HEK293 (cell line): ENCODE measurements around the gene POC5.

ENCODE experiments used
- CTCF ChIA-PET: fragments of 350-600 bp; formaldehyde crosslinking; extraction: SDS; loops from one replicate; lab custom pipeline; 2021; ENCODE audit warnings: antibody characterized with exemption; lab: Yijun Ruan, JAX
- POLR2A ChIA-PET: fragments of 300-600 bp; formaldehyde crosslinking; extraction: SDS; loops from one replicate; lab custom pipeline; 2020; ENCODE audit warnings: antibody characterized with exemption, inconsistent platforms; lab: Yijun Ruan, JAX
- H3K27ac ChIP-seq: fragments of 200-500 bp; sonication (Bioruptor generic); 2 replicates; pipeline ENCODE4 v1.5.1; 2014; ENCODE audit warnings: low read depth, low read length, control low read depth, inconsistent platforms; ENCODE audit errors: extremely low read depth
- H3K36me3 ChIP-seq, 2 experiments: fragments of 200-500 bp in 1 of 2; sonication (Bioruptor generic) in 1 of 2; 1 replicate in 1 of 2; 2 replicates in 1 of 2; pipeline ENCODE4 v1.5.1; 2014 to 2017; ENCODE audit warnings: inconsistent platforms in 2 of 2, low read length in 2 of 2; ENCODE audit not compliant: control insufficient read depth in 2 of 2, insufficient read depth in 1 of 2
- H3K4me1 ChIP-seq: fragments of 200-500 bp; sonication (Bioruptor generic); 2 replicates; pipeline ENCODE4 v1.5.1; 2014; ENCODE audit warnings: mild to moderate bottlenecking, low read length, inconsistent platforms; ENCODE audit not compliant: control insufficient read depth, insufficient read depth
- H3K4me3 ChIP-seq: 2 replicates; pipeline ENCODE4 v1.5.1; 2011; ENCODE audit warnings: low read depth, mild to moderate bottlenecking, control low read depth, low read length, moderate library complexity
- H3K9me3 ChIP-seq: fragments of 200-500 bp; sonication (Bioruptor generic); 2 replicates; pipeline ENCODE4 v1.5.1; 2014; ENCODE audit warnings: low read depth, low read length, inconsistent platforms; ENCODE audit not compliant: control insufficient read depth, insufficient read depth
- OVOL3 ChIP-seq: fragments of 450-650 bp; formaldehyde crosslinking; IDR thresholded peaks from 2 replicates; pipeline ENCODE4 v1.5.1; 2016; ENCODE audit warnings: missing biosample characterization, missing genetic modification characterization
- PRDM1 ChIP-seq: fragments of 450-650 bp; formaldehyde crosslinking; IDR thresholded peaks from 2 replicates; pipeline ENCODE4; 2016; ENCODE audit warnings: missing biosample characterization, missing genetic modification characterization
- SETDB1 ChIP-seq: IDR thresholded peaks from one replicate; pipeline ENCODE4 v1.6.1; 2017; ENCODE audit warnings: mild to moderate bottlenecking, low read length, moderate library complexity, mixed read lengths; ENCODE audit not compliant: insufficient read length
- YY2 ChIP-seq: fragments of 450-650 bp; formaldehyde crosslinking; IDR thresholded peaks from 2 replicates; pipeline ENCODE4 v1.5.1; 2016; ENCODE audit warnings: missing biosample characterization, missing genetic modification characterization
- ZBTB1 ChIP-seq: fragments of 450-650 bp; formaldehyde crosslinking; IDR thresholded peaks from 2 replicates; pipeline ENCODE4 v1.5.1; 2016; ENCODE audit warnings: missing biosample characterization, missing genetic modification characterization
- ZBTB48 ChIP-seq: fragments of 450-650 bp; formaldehyde crosslinking; IDR thresholded peaks from 2 replicates; pipeline ENCODE4 v1.5.1; 2016; ENCODE audit warnings: missing biosample characterization, missing genetic modification characterization
- ZNF112 ChIP-seq: fragments of 450-650 bp; formaldehyde crosslinking; IDR thresholded peaks from 2 replicates; pipeline ENCODE4 v1.5.0; 2017; ENCODE audit warnings: missing biosample characterization, missing genetic modification characterization
- ZNF2 ChIP-seq: fragments of 450-650 bp; formaldehyde crosslinking; IDR thresholded peaks from 2 replicates; pipeline ENCODE4 v1.5.1; 2016; ENCODE audit warnings: missing biosample characterization, missing genetic modification characterization
- ZNF24 ChIP-seq: fragments of 450-650 bp; formaldehyde crosslinking; IDR thresholded peaks from 2 replicates; pipeline ENCODE4 v1.5.1; 2016; ENCODE audit warnings: missing biosample characterization, missing genetic modification characterization
- ZNF248 ChIP-seq: fragments of 450-650 bp; formaldehyde crosslinking; IDR thresholded peaks from 2 replicates; pipeline ENCODE4 v1.5.1; 2017; ENCODE audit warnings: missing biosample characterization, missing genetic modification characterization
- ZNF266 ChIP-seq: fragments of 450-650 bp; formaldehyde crosslinking; IDR thresholded peaks from 2 replicates; pipeline ENCODE4 v1.5.1; 2016; ENCODE audit warnings: missing biosample characterization, missing genetic modification characterization, low read depth
- ZNF311 ChIP-seq: fragments of 450-650 bp; formaldehyde crosslinking; IDR thresholded peaks from 2 replicates; pipeline ENCODE4 v1.5.1; 2017; ENCODE audit warnings: missing biosample characterization, missing genetic modification characterization, borderline replicate concordance
- ZNF366 ChIP-seq: fragments of 450-650 bp; formaldehyde crosslinking; conservative IDR thresholded peaks from 2 replicates; pipeline ENCODE4 v1.5.1; 2016; ENCODE audit warnings: missing biosample characterization, missing genetic modification characterization
- ZNF394 ChIP-seq: fragments of 450-650 bp; formaldehyde crosslinking; IDR thresholded peaks from 2 replicates; pipeline ENCODE4 v1.5.1; 2016; ENCODE audit warnings: missing biosample characterization, missing genetic modification characterization, mild to moderate bottlenecking, moderate library complexity, borderline replicate concordance
- ZNF529 ChIP-seq: fragments of 450-650 bp; formaldehyde crosslinking; IDR thresholded peaks from 2 replicates; pipeline ENCODE4 v1.5.1; 2017; ENCODE audit warnings: missing genetic modification characterization, missing biosample characterization; ENCODE audit not compliant: insufficient replicate concordance
- ZNF747 ChIP-seq: fragments of 450-650 bp; formaldehyde crosslinking; IDR thresholded peaks from 2 replicates; pipeline ENCODE4 v1.5.1; 2016; ENCODE audit warnings: missing biosample characterization, missing genetic modification characterization
- ZNF792 ChIP-seq: fragments of 450-650 bp; formaldehyde crosslinking; IDR thresholded peaks from 2 replicates; pipeline ENCODE4 v1.5.1; 2016; ENCODE audit warnings: missing biosample characterization, missing genetic modification characterization
- ZSCAN16 ChIP-seq: fragments of 450-650 bp; formaldehyde crosslinking; IDR thresholded peaks from 2 replicates; pipeline ENCODE4 v1.5.1; 2016; ENCODE audit warnings: missing biosample characterization, missing genetic modification characterization
- TF ChIP-seq, protein P1 (sequence below): fragments of 450-650 bp; formaldehyde crosslinking; IDR thresholded peaks from 2 replicates; pipeline ENCODE4 v1.5.1; 2016; ENCODE audit warnings: missing biosample characterization, missing genetic modification characterization
- TF ChIP-seq, protein P2 (sequence below): fragments of 450-650 bp; formaldehyde crosslinking; IDR thresholded peaks from 2 replicates; pipeline ENCODE4 v1.5.0; 2017; ENCODE audit warnings: missing biosample characterization, missing genetic modification characterization, borderline replicate concordance
- TF ChIP-seq, protein P3 (sequence below): fragments of 450-650 bp; formaldehyde crosslinking; IDR thresholded peaks from 2 replicates; pipeline ENCODE4 v1.5.1; 2016; ENCODE audit warnings: missing biosample characterization, missing genetic modification characterization
- TF ChIP-seq, protein P4 (sequence below): fragments of 450-650 bp; formaldehyde crosslinking; IDR thresholded peaks from 2 replicates; pipeline ENCODE4 v1.5.1; 2016; ENCODE audit warnings: missing biosample characterization, missing genetic modification characterization, borderline replicate concordance
- TF ChIP-seq, protein P5 (sequence below): fragments of 450-650 bp; formaldehyde crosslinking; IDR thresholded peaks from 2 replicates; pipeline ENCODE4 v1.5.1; 2016; ENCODE audit warnings: missing biosample characterization, missing genetic modification characterization

The POC5 gene

DNA sequence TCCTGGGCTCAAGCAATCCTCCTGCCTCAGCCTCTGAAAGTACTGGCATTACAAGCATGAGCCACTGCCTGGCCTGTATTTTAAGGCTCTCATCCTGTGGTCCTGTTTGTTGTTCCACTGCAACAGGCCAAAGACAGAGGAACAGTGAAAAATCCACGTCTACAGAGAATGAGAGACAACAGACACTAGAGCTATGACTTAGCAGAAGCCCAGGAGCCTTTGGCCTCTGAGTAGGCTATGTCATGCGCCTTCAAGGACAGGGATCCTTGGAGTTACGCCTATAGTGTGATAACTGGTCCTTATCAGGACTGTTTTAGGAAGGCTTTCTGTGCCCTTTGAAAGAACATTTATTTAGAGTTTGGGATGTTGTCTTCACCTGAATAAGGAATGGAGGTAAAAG lies 10.5 kb downstream of the POC5 start:
- CTCF ChIA-PET, result interaction anchor here (0.5 to 1.1 kb wide), 2 partner anchors 186 to 464 kb away, joined by 3 read pairs; no protein-coding TSS in a partner anchor
- H3K4me3 ChIP-seq, result no peak overlapping the region
- TF ChIP-seq ZNF248, result no peak
- TF ChIP-seq ZNF2 (tag by site-specific recombination), result no peak
- TF ChIP-seq ZNF311 (tag by site-specific recombination), result no peak
- TF ChIP-seq YY2 (tag by site-specific recombination), result no peak
- TF ChIP-seq ZNF529, result no peak
- TF ChIP-seq ZSCAN16 (tag by site-specific recombination), result no peak
- TF ChIP-seq ZNF792 (tag by site-specific recombination), result no peak
- TF ChIP-seq, protein P1, sequence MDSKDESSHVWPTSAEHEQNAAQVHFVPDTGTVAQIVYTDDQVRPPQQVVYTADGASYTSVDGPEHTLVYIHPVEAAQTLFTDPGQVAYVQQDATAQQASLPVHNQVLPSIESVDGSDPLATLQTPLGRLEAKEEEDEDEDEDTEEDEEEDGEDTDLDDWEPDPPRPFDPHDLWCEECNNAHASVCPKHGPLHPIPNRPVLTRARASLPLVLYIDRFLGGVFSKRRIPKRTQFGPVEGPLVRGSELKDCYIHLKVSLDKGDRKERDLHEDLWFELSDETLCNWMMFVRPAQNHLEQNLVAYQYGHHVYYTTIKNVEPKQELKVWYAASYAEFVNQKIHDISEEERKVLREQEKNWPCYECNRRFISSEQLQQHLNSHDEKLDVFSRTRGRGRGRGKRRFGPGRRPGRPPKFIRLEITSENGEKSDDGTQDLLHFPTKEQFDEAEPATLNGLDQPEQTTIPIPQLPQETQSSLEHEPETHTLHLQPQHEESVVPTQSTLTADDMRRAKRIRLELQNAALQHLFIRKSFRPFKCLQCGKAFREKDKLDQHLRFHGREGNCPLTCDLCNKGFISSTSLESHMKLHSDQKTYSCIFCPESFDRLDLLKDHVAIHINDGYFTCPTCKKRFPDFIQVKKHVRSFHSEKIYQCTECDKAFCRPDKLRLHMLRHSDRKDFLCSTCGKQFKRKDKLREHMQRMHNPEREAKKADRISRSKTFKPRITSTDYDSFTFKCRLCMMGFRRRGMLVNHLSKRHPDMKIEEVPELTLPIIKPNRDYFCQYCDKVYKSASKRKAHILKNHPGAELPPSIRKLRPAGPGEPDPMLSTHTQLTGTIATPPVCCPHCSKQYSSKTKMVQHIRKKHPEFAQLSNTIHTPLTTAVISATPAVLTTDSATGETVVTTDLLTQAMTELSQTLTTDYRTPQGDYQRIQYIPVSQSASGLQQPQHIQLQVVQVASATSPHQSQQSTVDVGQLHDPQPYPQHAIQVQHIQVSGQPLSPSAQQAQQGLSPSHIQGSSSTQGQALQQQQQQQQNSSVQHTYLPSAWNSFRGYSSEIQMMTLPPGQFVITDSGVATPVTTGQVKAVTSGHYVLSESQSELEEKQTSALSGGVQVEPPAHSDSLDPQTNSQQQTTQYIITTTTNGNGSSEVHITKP (tag by site-specific recombination), result no peak
- TF ChIP-seq SETDB1, result no peak
- TF ChIP-seq ZNF747 (tag by site-specific recombination), result no peak
- no peak for TF ChIP-seq PRDM1 (tag by site-specific recombination)
- TF ChIP-seq OVOL3 (tag by site-specific recombination), result no peak
- TF ChIP-seq, protein P2, sequence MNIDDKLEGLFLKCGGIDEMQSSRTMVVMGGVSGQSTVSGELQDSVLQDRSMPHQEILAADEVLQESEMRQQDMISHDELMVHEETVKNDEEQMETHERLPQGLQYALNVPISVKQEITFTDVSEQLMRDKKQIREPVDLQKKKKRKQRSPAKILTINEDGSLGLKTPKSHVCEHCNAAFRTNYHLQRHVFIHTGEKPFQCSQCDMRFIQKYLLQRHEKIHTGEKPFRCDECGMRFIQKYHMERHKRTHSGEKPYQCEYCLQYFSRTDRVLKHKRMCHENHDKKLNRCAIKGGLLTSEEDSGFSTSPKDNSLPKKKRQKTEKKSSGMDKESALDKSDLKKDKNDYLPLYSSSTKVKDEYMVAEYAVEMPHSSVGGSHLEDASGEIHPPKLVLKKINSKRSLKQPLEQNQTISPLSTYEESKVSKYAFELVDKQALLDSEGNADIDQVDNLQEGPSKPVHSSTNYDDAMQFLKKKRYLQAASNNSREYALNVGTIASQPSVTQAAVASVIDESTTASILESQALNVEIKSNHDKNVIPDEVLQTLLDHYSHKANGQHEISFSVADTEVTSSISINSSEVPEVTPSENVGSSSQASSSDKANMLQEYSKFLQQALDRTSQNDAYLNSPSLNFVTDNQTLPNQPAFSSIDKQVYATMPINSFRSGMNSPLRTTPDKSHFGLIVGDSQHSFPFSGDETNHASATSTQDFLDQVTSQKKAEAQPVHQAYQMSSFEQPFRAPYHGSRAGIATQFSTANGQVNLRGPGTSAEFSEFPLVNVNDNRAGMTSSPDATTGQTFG (tag by site-specific recombination), result no peak
- no peak for TF ChIP-seq ZNF24 (tag by site-specific recombination)
- TF ChIP-seq, protein P3, sequence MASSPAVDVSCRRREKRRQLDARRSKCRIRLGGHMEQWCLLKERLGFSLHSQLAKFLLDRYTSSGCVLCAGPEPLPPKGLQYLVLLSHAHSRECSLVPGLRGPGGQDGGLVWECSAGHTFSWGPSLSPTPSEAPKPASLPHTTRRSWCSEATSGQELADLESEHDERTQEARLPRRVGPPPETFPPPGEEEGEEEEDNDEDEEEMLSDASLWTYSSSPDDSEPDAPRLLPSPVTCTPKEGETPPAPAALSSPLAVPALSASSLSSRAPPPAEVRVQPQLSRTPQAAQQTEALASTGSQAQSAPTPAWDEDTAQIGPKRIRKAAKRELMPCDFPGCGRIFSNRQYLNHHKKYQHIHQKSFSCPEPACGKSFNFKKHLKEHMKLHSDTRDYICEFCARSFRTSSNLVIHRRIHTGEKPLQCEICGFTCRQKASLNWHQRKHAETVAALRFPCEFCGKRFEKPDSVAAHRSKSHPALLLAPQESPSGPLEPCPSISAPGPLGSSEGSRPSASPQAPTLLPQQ (tag by site-specific recombination), result no peak
- TF ChIP-seq ZNF112 (tag by site-specific recombination), result no peak
- TF ChIP-seq, all 188 proteins: peak for 0
- peaks cover 27 to 48% of the 10 kb centered on the region in 2 experiments for H3K36me3 ChIP-seq
- no peak overlapping the region for H3K27ac ChIP-seq
- POLR2A ChIA-PET, result interaction anchor here (0.6 to 1.4 kb wide), 2 partner anchors 10 to 370 kb away, joined by 3 to 6 read pairs; partner anchors contain the start of genes HMGCR and POC5
- H3K9me3 ChIP-seq, result no peaks in the 10 kb centered on the region
- H3K4me1 ChIP-seq, result no peaks in the 10 kb centered on the region

DNA sequence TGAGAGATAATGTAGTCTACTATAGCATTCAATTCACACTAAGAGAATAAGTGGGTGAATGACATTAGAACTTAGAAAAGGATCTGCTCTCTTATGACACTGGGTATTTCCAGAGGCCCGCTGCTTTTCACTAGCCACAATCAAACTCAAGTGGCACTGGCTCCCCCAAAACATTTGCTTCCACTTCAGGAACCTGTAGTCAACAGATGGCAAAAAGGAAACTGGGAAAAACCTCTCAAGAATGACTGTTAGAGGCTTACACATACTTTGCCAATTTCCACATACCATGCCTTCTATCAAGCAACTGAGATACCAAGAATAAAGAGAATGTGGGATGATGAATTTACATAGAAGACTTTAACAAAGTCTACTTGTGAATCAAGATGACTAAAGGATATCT lies 11.2 kb downstream of the POC5 start:
- Histone ChIP-seq H3K27ac (no peak overlapping the region), H3K4me1 (no peaks in the 10 kb centered on the region), H3K36me3 (peaks cover 29 to 50% of the 10 kb centered on the region in 2 experiments), H3K4me3 (no peak overlapping the region), H3K9me3 (no peaks in the 10 kb centered on the region)
- CTCF ChIA-PET, result interaction anchor here (0.6 kb wide), 1 partner anchor 136 kb away, joined by 3 read pairs; no protein-coding TSS in a partner anchor
- POLR2A ChIA-PET, result no interaction called here
- TF ChIP-seq ZSCAN16 (tag by site-specific recombination) (no peak), ZNF266 (tag by site-specific recombination) (no peak), ZNF366 (no peak), ZNF394 (tag by site-specific recombination) (no peak), ZBTB48 (tag by site-specific recombination) (no peak), ZBTB1 (tag by site-specific recombination) (no peak)
- TF ChIP-seq, protein P4, sequence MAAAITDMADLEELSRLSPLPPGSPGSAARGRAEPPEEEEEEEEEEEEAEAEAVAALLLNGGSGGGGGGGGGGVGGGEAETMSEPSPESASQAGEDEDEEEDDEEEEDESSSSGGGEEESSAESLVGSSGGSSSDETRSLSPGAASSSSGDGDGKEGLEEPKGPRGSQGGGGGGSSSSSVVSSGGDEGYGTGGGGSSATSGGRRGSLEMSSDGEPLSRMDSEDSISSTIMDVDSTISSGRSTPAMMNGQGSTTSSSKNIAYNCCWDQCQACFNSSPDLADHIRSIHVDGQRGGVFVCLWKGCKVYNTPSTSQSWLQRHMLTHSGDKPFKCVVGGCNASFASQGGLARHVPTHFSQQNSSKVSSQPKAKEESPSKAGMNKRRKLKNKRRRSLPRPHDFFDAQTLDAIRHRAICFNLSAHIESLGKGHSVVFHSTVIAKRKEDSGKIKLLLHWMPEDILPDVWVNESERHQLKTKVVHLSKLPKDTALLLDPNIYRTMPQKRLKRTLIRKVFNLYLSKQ, result no peak
- TF ChIP-seq, protein P5, sequence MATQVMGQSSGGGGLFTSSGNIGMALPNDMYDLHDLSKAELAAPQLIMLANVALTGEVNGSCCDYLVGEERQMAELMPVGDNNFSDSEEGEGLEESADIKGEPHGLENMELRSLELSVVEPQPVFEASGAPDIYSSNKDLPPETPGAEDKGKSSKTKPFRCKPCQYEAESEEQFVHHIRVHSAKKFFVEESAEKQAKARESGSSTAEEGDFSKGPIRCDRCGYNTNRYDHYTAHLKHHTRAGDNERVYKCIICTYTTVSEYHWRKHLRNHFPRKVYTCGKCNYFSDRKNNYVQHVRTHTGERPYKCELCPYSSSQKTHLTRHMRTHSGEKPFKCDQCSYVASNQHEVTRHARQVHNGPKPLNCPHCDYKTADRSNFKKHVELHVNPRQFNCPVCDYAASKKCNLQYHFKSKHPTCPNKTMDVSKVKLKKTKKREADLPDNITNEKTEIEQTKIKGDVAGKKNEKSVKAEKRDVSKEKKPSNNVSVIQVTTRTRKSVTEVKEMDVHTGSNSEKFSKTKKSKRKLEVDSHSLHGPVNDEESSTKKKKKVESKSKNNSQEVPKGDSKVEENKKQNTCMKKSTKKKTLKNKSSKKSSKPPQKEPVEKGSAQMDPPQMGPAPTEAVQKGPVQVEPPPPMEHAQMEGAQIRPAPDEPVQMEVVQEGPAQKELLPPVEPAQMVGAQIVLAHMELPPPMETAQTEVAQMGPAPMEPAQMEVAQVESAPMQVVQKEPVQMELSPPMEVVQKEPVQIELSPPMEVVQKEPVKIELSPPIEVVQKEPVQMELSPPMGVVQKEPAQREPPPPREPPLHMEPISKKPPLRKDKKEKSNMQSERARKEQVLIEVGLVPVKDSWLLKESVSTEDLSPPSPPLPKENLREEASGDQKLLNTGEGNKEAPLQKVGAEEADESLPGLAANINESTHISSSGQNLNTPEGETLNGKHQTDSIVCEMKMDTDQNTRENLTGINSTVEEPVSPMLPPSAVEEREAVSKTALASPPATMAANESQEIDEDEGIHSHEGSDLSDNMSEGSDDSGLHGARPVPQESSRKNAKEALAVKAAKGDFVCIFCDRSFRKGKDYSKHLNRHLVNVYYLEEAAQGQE (tag by site-specific recombination), result no peak
